Measurements from ENCODE around the gene SUMO3. TPM values are rescaled to one million over a fixed set of nuclear protein-coding genes. Genes with fewer than 3 reads are reported as not detected.
"Not testable (repeated sequence)": the region's sequence is repeated elsewhere in the genome, so short reads cannot be mapped to it uniquely, and the experiment has no call there.

Gene SUMO3
- total RNA-seq, 2 experiments from 2014 or later = 98.8 to 102 TPM

DNA sequence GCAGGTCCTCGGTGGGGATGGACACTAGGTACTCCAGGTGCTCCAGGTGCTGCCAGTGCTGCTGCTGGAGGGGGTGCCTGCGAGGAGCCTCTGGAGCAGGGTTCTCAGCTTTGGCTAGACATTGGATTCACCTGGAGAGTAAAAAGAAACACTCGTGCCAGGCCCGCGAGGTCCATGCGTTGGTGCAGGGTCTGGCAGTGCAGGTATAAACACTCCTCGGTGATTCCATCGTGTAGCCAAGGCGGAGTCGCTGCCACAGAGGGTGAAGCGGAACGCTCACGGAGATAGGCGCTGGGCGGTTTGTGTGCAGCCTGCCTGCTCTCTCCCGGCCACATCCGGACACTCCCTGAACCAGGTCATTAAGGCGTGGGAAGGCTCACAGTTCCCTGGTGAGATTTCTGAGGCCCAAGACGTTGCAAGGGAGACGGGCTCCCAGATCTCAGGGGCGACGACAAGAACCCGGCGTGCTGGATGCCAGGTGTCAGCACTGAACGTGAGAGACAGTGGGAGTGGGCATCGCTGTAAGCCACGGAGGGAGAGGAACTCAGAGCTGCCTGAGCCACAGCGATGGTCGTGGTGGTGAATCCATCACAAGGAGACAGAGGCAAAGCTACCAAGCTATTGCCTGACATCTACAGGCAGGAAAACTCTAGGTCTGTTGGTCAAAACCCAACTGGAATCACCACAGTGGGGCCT is 17.2 kb upstream of the SUMO3 start:
- ChIA-PET CTCF (no interaction called here), POLR2A (no interaction called here)
- H3K4me1 Mint-ChIP-seq (ENCODE audit: low read depth) = peaks cover 6% of the 10 kb centered on the region
- H3K9me3 Mint-ChIP-seq (ENCODE audit: insufficient read depth) = no peaks in the 10 kb centered on the region
- ATAC-seq (no peak), DNase-seq (no peak)
- no peaks in the 10 kb centered on the region for H3K36me3 Mint-ChIP-seq (ENCODE audit: low read depth)
- no peaks in the 10 kb centered on the region for H3K27me3 Mint-ChIP-seq (ENCODE audit: low read depth)
- H3K27ac Mint-ChIP-seq = no peak overlapping the region
- no peak overlapping the region for H3K4me3 Mint-ChIP-seq

DNA sequence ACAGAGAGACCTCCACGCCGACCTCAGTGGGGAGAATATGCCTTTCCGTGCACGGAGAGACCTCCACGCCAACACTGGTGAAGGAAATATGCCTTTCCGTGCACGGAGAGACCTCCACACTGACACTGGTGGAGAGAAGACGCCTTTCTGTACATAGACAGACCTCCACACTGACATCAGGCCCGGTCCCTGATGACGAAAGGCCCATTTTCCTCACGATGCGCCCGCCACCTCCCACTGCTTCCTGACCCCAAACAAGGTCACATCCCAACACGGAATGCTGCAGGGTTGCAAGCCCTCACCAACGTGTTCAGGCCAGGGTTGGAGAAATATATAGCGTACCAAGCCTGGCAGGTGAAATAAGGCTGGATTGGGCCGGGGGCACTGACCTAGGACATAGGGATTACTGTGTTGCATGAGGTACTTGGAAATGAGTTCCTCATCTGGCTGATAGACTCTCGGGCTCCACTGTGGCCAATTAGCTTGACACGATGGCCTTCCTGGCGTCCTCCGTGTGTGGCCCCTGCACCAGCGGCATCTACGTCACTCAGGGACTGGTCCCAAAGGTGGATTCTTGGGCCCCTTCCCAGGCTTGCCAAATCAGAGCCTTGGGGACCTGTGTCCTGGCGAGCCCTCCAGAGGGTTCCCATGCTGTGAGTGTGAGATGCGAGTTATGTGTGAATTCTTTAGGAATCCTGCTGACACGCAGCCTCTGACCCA is 16.5 kb upstream of the SUMO3 start:
- no peak for ATAC-seq
- ChIA-PET CTCF (no interaction called here), POLR2A (no interaction called here)
- Mint-ChIP-seq H3K4me1 (ENCODE audit: low read depth) (peaks cover 6% of the 10 kb centered on the region), H3K4me3 (no peak overlapping the region), H3K36me3 (ENCODE audit: low read depth) (no peaks in the 10 kb centered on the region), H3K27ac (no peak overlapping the region), H3K9me3 (ENCODE audit: insufficient read depth) (peaks cover 5% of the 10 kb centered on the region), H3K27me3 (ENCODE audit: low read depth) (peaks cover 2% of the 10 kb centered on the region)
- DNase-seq = no peak

DNA sequence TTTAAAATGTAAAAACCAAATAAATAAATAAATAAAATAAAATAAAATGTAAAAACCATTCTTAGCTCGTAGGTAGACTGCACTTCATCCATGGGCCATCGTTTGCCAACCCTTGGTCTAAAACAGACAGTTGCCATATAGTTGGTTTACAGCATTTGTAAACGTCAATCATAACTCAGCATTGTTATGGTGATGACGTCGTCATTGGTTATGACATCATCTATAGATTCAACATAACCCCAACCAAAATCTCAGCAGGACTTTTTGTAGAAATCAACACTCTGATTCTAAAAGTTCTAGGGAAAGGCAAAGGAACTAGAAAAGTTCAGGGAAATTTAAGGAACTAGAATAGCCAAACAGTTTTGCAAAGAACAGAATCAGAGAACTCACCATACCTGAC is 15.8 kb upstream of the SUMO3 start:
- ChIA-PET POLR2A (no interaction called here), CTCF (no interaction called here)
- peaks cover 9% of the 10 kb centered on the region for H3K9me3 Mint-ChIP-seq (ENCODE audit: insufficient read depth)
- H3K4me3 Mint-ChIP-seq = no peak overlapping the region
- H3K27ac Mint-ChIP-seq = no peak overlapping the region
- peaks cover 6% of the 10 kb centered on the region for H3K4me1 Mint-ChIP-seq (ENCODE audit: low read depth)
- peaks cover 5% of the 10 kb centered on the region for H3K27me3 Mint-ChIP-seq (ENCODE audit: low read depth)
- ATAC-seq (no peak), DNase-seq (no peak)
- H3K36me3 Mint-ChIP-seq (ENCODE audit: low read depth) = no peaks in the 10 kb centered on the region

GRCh38 chr21:44832516-44833255 is 14.8 kb upstream of the SUMO3 start:
- H3K4me1 Mint-ChIP-seq (ENCODE audit: low read depth); CTCF ChIA-PET; ATAC-seq: not testable (repeated sequence)

DNA sequence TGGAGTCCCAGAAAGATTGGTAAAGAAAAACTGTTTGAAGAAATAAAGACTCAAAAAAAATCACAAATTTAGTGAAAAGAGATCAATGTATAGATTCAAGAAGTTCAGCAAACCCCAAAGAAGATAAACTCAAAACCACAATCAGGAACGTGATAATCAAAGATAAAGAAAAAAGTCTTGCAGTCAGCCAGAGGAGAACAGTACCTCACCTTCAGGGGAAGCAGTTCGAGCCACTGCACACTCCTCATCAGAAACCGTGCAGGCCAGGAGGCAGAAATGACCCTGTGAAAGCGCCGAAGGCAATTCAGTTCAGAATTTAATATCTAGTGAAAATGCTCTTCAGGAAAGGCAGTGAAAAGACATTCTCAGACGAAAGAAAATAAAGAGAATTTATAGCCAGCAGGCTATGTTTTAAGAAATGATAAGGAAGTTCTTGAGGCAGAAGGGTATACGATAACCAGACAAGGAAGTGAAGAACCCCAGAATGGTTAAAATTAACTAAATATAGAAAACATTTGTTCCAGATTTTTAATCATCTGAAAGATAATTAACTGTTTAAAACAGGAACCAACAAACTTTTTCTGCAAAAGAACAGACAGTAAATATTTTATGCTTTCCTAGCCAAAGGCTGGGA is 13.5 kb upstream of the SUMO3 start:
- ATAC-seq (no peak), DNase-seq (no peak)
- no peak overlapping the region for H3K27ac Mint-ChIP-seq
- peaks cover 5% of the 10 kb centered on the region for H3K36me3 Mint-ChIP-seq (ENCODE audit: low read depth)
- H3K4me3 Mint-ChIP-seq = no peak overlapping the region
- ChIA-PET CTCF (no interaction called here), POLR2A (no interaction called here)
- peaks cover 14% of the 10 kb centered on the region for H3K27me3 Mint-ChIP-seq (ENCODE audit: low read depth)
- H3K4me1 Mint-ChIP-seq (ENCODE audit: low read depth) = peaks cover 6% of the 10 kb centered on the region
- H3K9me3 Mint-ChIP-seq (ENCODE audit: insufficient read depth) = peaks cover 27% of the 10 kb centered on the region

More at GRCh38 chr21:44832516-44833255, 14.8 kb upstream of the SUMO3 start:
- DNase-seq; H3K4me3 Mint-ChIP-seq; H3K27me3 Mint-ChIP-seq (ENCODE audit: low read depth); H3K27ac Mint-ChIP-seq; H3K36me3 Mint-ChIP-seq (ENCODE audit: low read depth); POLR2A ChIA-PET: not testable (repeated sequence)
- peaks cover 19% of the 10 kb centered on the region for H3K9me3 Mint-ChIP-seq (ENCODE audit: insufficient read depth)

GRCh38 chr21:44829507-44830092 is 11.7 kb upstream of the SUMO3 start:
- H3K4me1 Mint-ChIP-seq (ENCODE audit: low read depth) = peaks cover 6% of the 10 kb centered on the region
- H3K4me3 Mint-ChIP-seq = no peak overlapping the region
- DNase-seq (no peak), ATAC-seq (no peak)
- peaks cover 5% of the 10 kb centered on the region for H3K36me3 Mint-ChIP-seq (ENCODE audit: low read depth)
- H3K27me3 Mint-ChIP-seq (ENCODE audit: low read depth) = peaks cover 16% of the 10 kb centered on the region
- ChIA-PET POLR2A (no interaction called here), CTCF (no interaction called here)
- peaks cover 27% of the 10 kb centered on the region for H3K9me3 Mint-ChIP-seq (ENCODE audit: insufficient read depth)
- H3K27ac Mint-ChIP-seq = no peak overlapping the region

- Mint-ChIP-seq H3K4me3 (no peak overlapping the region), H3K27ac (no peak overlapping the region)
Observed at GRCh38 chr21:44828362-44829056, 10.6 kb upstream of the SUMO3 start.

GRCh38 chr21:44823179-44823660 is 5.4 kb upstream of the SUMO3 start:
- Mint-ChIP-seq H3K4me3 (no peak overlapping the region), H3K4me1 (ENCODE audit: low read depth) (no peaks in the 10 kb centered on the region), H3K9me3 (ENCODE audit: insufficient read depth) (peaks cover 34% of the 10 kb centered on the region), H3K36me3 (ENCODE audit: low read depth) (peaks cover 8% of the 10 kb centered on the region), H3K27ac (no peak overlapping the region), H3K27me3 (ENCODE audit: low read depth) (peaks cover 14% of the 10 kb centered on the region)
- POLR2A ChIA-PET = no interaction called here
- no peak for DNase-seq
- no peak for ATAC-seq
- CTCF ChIA-PET = interaction anchor here (1.0 to 1.9 kb wide), 4 partner anchors 20 to 30 kb away, joined by 3 to 10 read pairs (median 4); partner anchors contain the start of gene UBE2G2

More at GRCh38 chr21:44828362-44829056, 10.6 kb upstream of the SUMO3 start:
- DNase-seq (no peak), ATAC-seq (no peak)
- Mint-ChIP-seq H3K36me3 (ENCODE audit: low read depth) (peaks cover 7% of the 10 kb centered on the region), H3K4me1 (ENCODE audit: low read depth) (peaks cover 6% of the 10 kb centered on the region), H3K9me3 (ENCODE audit: insufficient read depth) (peaks cover 30% of the 10 kb centered on the region), H3K27me3 (ENCODE audit: low read depth) (peaks cover 16% of the 10 kb centered on the region)
- CTCF ChIA-PET = no interaction called here
- POLR2A ChIA-PET = no interaction called here

DNA sequence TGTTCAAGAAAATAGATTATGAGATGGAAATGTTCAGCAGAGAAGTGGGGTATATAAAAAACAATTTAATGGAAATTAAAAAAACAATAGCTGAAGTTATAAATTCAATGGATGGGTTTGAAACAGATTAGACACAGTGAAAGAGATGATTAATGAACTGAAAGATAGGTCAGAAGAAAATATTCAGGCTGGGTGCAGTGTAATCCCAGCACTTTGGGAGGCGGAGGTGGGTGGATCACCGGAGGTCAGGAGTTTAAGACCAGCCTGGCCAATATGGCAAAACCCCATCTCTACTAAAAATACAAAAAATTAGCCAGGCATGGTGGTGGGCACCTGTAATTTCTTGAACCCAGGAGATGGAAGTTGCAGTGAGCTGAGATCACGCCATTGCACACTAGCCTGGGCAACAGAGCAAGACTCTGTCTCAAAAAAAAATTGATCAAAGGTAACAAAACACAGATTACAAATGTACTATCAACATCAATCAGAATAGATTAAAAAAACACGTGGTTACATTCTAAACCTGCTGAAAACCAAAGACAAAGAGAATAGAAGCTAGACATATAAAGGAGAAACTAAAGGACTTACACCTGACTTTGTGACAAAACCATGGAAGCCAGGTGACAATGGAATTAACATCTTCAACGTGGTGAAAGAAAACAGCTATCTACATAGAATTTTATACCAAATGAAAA is 4.8 kb upstream of the SUMO3 start:
- H3K27ac Mint-ChIP-seq = no peak overlapping the region
- CTCF ChIA-PET = interaction anchor here (1.0 to 1.9 kb wide), 4 partner anchors 19 to 29 kb away, joined by 3 to 10 read pairs (median 4); partner anchors contain the start of gene UBE2G2
- H3K4me3 Mint-ChIP-seq = no peak overlapping the region
- peaks cover 12% of the 10 kb centered on the region for H3K27me3 Mint-ChIP-seq (ENCODE audit: low read depth)
- POLR2A ChIA-PET = no interaction called here
- no peak for ATAC-seq
- no peak for DNase-seq
- no peaks in the 10 kb centered on the region for H3K4me1 Mint-ChIP-seq (ENCODE audit: low read depth)
- peaks cover 28% of the 10 kb centered on the region for H3K9me3 Mint-ChIP-seq (ENCODE audit: insufficient read depth)
- H3K36me3 Mint-ChIP-seq (ENCODE audit: low read depth) = peaks cover 5% of the 10 kb centered on the region

DNA sequence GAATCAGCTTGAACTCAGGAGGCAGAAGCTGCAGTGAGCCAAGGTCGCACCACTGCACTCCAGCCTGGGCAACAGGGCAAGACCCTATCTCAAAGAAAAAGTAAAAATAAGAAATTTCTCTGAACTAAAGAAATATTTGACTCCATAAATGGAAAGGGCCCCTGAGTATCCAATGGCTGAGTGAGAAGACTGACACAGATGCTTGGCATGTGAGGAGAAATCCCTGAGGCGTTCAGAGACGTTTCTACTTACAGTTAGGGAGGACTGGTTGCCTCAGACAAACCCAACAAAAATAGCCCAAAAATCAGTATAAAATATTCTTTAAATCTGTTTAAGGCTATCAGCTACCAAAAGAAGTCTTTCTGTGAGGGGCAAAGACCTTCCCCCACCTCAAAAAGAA is 3.0 kb upstream of the SUMO3 start:
- no peak overlapping the region for H3K27ac Mint-ChIP-seq
- ChIA-PET POLR2A (interaction anchor here (1.1 kb wide), 1 partner anchor 53 kb away, joined by 4 read pairs; the partner anchor contains the start of gene PTTG1IP), CTCF (no interaction called here)
- H3K4me1 Mint-ChIP-seq (ENCODE audit: low read depth) = peaks cover 14% of the 10 kb centered on the region
- H3K4me3 Mint-ChIP-seq = no peak overlapping the region
- DNase-seq = no peak
- peaks cover 5% of the 10 kb centered on the region for H3K27me3 Mint-ChIP-seq (ENCODE audit: low read depth)
- ATAC-seq = no peak
- H3K9me3 Mint-ChIP-seq (ENCODE audit: insufficient read depth) = peaks cover 20% of the 10 kb centered on the region
- peaks cover 5% of the 10 kb centered on the region for H3K36me3 Mint-ChIP-seq (ENCODE audit: low read depth)

All from activated CD8-positive, alpha-beta T cell treated with anti-CD3 and anti-CD28 coated beads, Interleukin-2, amount 10 ng/mL, durations not matched to agents 7 days and 5 days (primary cell).